H54 (cell line): ENCODE results near the gene SSH3.
A peak's percentile ranks its signal among the peaks of the same experiment; 100 is the strongest.
"Not testable (repeated sequence)": the region's sequence is repeated elsewhere in the genome, so short reads cannot be mapped to it uniquely, and the experiment has no call there.

Experiments
- DNase-seq: peaks from one replicate; pipeline ENCODE4 v3.0.0; 2011; ENCODE audit warnings: low spot score, mixed read lengths; ENCODE audit not compliant: insufficient read length
- FAIRE-seq: peaks from 3 replicates; lab custom pipeline; 2011; peaks lifted over from hg19 to GRCh38; lab: Jason Lieb, UNC
- POLR2A ChIP-seq: IDR thresholded peaks from 2 replicates; pipeline ENCODE4 v1.6.1; 2011; ENCODE audit warnings: low read depth, mild to moderate bottlenecking, low read length

SSH3 gene

GRCh38 chr11:67303132-67303834, at the start of gene SSH3:
Gene SSH3 (plus strand): TSS chr11:67303530. CDS start chr11:67303626, 96 bp downstream.
- FAIRE-seq (no peak), DNase-seq (peak; percentile 76)
- peak; percentile 71 for TF ChIP-seq POLR2A

GRCh38 chr11:67253872-67254624, 49.3 kb upstream of the SSH3 start:
- no peak for FAIRE-seq
- TF ChIP-seq POLR2A = no peak
- DNase-seq = no peak

GRCh38 chr11:67254798-67255197, 48.5 kb upstream of the SSH3 start:
- FAIRE-seq (no peak), DNase-seq (no peak)
- TF ChIP-seq POLR2A = no peak

GRCh38 chr11:67255353-67255752, 48.0 kb upstream of the SSH3 start:
- FAIRE-seq = no peak
- no peak for TF ChIP-seq POLR2A
- DNase-seq = no peak

GRCh38 chr11:67255864-67256263, 47.5 kb upstream of the SSH3 start:
- FAIRE-seq (no peak), DNase-seq (no peak)
- no peak for TF ChIP-seq POLR2A

- no peak for FAIRE-seq
Observed at GRCh38 chr11:67256477-67257135, 46.7 kb upstream of the SSH3 start.

GRCh38 chr11:67260406-67260805, 42.9 kb upstream of the SSH3 start:
- FAIRE-seq (no peak), DNase-seq (no peak)
- TF ChIP-seq POLR2A = no peak

More at GRCh38 chr11:67256477-67257135, 46.7 kb upstream of the SSH3 start:
- TF ChIP-seq POLR2A = no peak
- DNase-seq = no peak

- not testable (repeated sequence) for DNase-seq, FAIRE-seq
Observed at GRCh38 chr11:67260885-67261639, 42.3 kb upstream of the SSH3 start.

GRCh38 chr11:67261640-67261945, 41.7 kb upstream of the SSH3 start:
- DNase-seq (no peak), FAIRE-seq (no peak)
- no peak for TF ChIP-seq POLR2A

GRCh38 chr11:67261946-67262681, 41.2 kb upstream of the SSH3 start:
- no peak for TF ChIP-seq POLR2A
- DNase-seq (no peak), FAIRE-seq (no peak)

GRCh38 chr11:67262731-67263675, 40.3 kb upstream of the SSH3 start:
- peak; percentile 99 for DNase-seq
- FAIRE-seq = no peak
- no peak for TF ChIP-seq POLR2A

GRCh38 chr11:67264260-67264659, 39.1 kb upstream of the SSH3 start:
- no peak for DNase-seq
- no peak for TF ChIP-seq POLR2A
- no peak for FAIRE-seq
